ENCODE measurements around the gene VSTM2L.

VSTM2L gene

GRCh38 chr20:37986044-37986858 lies 83.3 kb downstream of the VSTM2L start:
- no peak for TF ChIP-seq CTCF (IDR thresholded peaks at IDR 0.05; ENCODE audit: control insufficient read depth, insufficient read depth, low read depth, low read length, missing control alignments)
- no peak for DNase-seq (ENCODE audit: low read depth)
- no peak overlapping the region for H3K4me3 ChIP-seq (ENCODE audit: control insufficient read depth, low read depth, low read length)

- TF ChIP-seq CTCF (IDR thresholded peaks at IDR 0.05; ENCODE audit: control insufficient read depth, insufficient read depth, low read depth, low read length, missing control alignments): no peak
- H3K4me3 ChIP-seq (ENCODE audit: control insufficient read depth, low read depth, low read length): no peak overlapping the region
- DNase-seq (ENCODE audit: low read depth): no peak
Measured at GRCh38 chr20:37986873-37987601, 84.1 kb downstream of the VSTM2L start.

GRCh38 chr20:37987602-37988290 lies 84.8 kb downstream of the VSTM2L start:
- DNase-seq (ENCODE audit: low read depth): no peak
- no peak for TF ChIP-seq CTCF (IDR thresholded peaks at IDR 0.05; ENCODE audit: control insufficient read depth, insufficient read depth, low read depth, low read length, missing control alignments)
- H3K4me3 ChIP-seq (ENCODE audit: control insufficient read depth, low read depth, low read length): no peak overlapping the region

DNA sequence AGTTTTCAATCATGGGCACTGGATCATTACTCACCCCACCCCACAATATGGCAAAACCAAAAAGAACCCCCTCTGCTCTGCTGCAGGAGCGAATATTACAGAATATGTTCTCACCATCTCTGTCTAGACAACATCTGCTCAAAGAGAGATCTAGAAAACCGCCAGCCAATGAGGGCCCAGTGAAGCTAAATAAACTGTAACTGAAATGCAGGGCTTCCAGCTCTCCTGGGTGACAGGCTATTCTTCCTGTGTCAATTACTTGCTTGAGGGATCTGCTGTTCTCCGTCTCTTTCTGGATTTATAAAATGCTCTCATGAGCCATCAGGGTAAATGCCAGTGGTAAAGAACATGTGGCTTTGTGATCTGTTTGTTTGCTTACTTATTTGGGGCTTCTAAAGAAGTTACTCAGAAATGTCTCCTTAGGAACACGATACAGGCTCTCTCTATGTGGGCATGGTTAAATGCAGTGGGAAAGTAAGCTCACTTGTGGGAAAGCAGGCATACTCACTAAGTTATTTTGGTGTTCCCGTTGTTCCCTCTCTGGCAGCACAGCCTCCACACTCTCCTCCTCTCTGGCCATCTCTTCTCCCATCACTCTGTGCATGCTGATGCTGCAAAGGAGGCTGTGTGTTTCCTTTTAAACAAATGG lies 85.5 kb downstream of the VSTM2L start:
- H3K4me3 ChIP-seq (ENCODE audit: control insufficient read depth, low read depth, low read length): no peak overlapping the region
- no peak for DNase-seq (ENCODE audit: low read depth)
- TF ChIP-seq CTCF (IDR thresholded peaks at IDR 0.05; ENCODE audit: control insufficient read depth, insufficient read depth, low read depth, low read length, missing control alignments): no peak

- no peak for TF ChIP-seq CTCF (IDR thresholded peaks at IDR 0.05; ENCODE audit: control insufficient read depth, insufficient read depth, low read depth, low read length, missing control alignments)
- no peak overlapping the region for H3K4me3 ChIP-seq (ENCODE audit: control insufficient read depth, low read depth, low read length)
- DNase-seq (ENCODE audit: low read depth): no peak
Measured at GRCh38 chr20:37989601-37990295, 86.8 kb downstream of the VSTM2L start.
